GM12875 (cell line): ENCODE results near the gene ROBO3.

Source experiments
- H3K4me3 ChIP-seq: one replicate; pipeline ENCODE4 v1.5.1; 2011; ENCODE audit warnings: low read depth, low read length, control low read depth
- CTCF ChIP-seq: IDR thresholded peaks from 2 replicates; pipeline ENCODE4 v1.5.1; 2011; ENCODE audit warnings: low read depth, mild to moderate bottlenecking, control low read depth, inconsistent platforms, low read length, moderate library complexity, borderline replicate concordance; ENCODE audit not compliant: insufficient read depth

ROBO3 gene

DNA sequence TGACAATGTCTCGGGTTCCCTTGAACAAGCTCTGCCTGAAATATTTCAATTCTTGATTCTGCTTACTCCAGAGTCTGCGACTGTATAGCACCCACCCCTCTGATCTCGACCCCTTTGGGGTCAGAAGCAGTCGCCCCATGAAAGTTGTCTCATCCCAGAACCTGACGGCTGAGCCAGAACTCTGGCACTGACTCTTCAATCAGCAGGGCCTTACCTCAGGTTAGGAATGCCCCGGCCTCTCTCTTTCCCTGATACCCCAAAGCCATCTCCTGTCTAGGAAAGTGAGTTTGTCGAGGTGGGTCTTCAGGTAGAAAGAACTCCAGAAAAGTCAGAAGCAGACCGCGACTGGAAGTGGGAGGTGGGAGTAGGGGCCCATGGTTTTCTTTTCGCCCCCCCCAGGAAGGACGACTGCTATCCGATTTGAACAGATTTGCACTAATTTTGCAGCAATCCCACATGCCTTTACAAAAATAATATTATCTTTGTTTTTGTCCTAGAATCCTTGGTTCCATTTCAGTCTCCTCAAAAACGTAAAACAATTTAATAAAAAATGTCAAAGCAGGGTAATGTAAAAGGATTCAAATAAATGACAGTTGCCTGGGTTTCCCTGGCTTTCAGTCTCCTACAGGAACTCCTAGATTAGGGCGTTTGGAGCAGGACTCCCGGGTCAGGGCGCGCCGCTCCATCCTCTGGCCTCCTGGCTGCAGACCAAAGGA, 898 bp upstream of the ROBO3 start:
- no peak overlapping the region for H3K4me3 ChIP-seq
- no peak for TF ChIP-seq CTCF

DNA sequence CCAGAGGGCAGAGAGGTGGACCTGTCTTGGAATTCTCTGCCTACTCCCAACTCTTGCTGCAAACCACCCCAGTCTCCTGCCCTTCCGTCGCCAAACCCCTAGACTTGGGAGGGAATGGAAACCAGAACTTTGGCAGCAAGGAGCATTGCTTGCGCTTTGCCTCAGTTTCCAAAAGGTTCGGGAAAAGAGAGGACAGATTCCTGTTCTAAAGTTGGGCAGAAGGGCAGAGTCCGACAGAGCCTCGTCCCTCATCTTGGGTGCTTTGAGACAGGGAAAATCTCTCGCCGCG, 396 bp upstream of the ROBO3 start:
- no peak overlapping the region for H3K4me3 ChIP-seq

GRCh38 chr11:124865902-124866851, 945 bp downstream of the ROBO3 start:
- peak; percentile 81 for TF ChIP-seq CTCF
- H3K4me3 ChIP-seq = no peak overlapping the region

More for the DNA sequence above, 396 bp upstream of the ROBO3 start:
- no peak for TF ChIP-seq CTCF

GRCh38 chr11:124867700-124868099, 2.5 kb downstream of the ROBO3 start:
- H3K4me3 ChIP-seq = no peak overlapping the region
- TF ChIP-seq CTCF = peak; percentile 52; the same call in 1 of the 2 replicates

- no peak overlapping the region for H3K4me3 ChIP-seq
These were observed 3.4 kb downstream of the ROBO3 start for GRCh38 chr11:124868331-124869274.

More at GRCh38 chr11:124868331-124869274, 3.4 kb downstream of the ROBO3 start:
- no peak for TF ChIP-seq CTCF
